ENCODE measurements around the gene MANEAL.

- TF ChIP-seq POLR2AphosphoS5 (IDR thresholded peaks at IDR 0.05; ENCODE audit: low read depth): no peak; the same call in 1 of the 2 replicates
- no peak for TF ChIP-seq CTCF (IDR thresholded peaks at IDR 0.05; ENCODE audit: insufficient read depth, low read length)
- TF ChIP-seq REST (IDR thresholded peaks at IDR 0.05; ENCODE audit: insufficient replicate concordance, low read depth): no peak
Observed at GRCh38 chr1:37845786-37846185, 52.1 kb downstream of the MANEAL start.
